HepG2 (cell line): ENCODE results near the gene PHF23. TPM values are rescaled to one million over a fixed set of nuclear protein-coding genes. Genes with fewer than 3 reads are reported as not detected.
A peak's percentile ranks its signal among the peaks of the same experiment; 100 is the strongest.

Source experiments
- ETV5 ChIP-seq: IDR thresholded peaks from 2 replicates; pipeline ENCODE4 v1.6.1; 2018; ENCODE audit warnings: missing biosample characterization, missing genetic modification reagents, inconsistent platforms, borderline replicate concordance
- HOXA3 ChIP-seq: sonication (generic); formaldehyde crosslinking; IDR thresholded peaks from 2 replicates; pipeline ENCODE4 v1.5.0; 2020; ENCODE audit warnings: missing genetic modification reagents
- KAT2B ChIP-seq: fragments of 150-350 bp; IDR thresholded peaks from 2 replicates; pipeline ENCODE4 v1.6.1; 2014; ENCODE audit warnings: low read depth, low read length, borderline replicate concordance
- MYC ChIP-seq: sonication (generic); formaldehyde crosslinking; IDR thresholded peaks from 2 replicates; pipeline ENCODE4 v1.9.0; 2021; ENCODE audit warnings: missing genetic modification reagents, borderline replicate concordance
- POLR2AphosphoS5 ChIP-seq: IDR thresholded peaks from 2 replicates; pipeline ENCODE4 v1.6.1; 2012; ENCODE audit warnings: low read depth, low read length
- SIN3A ChIP-seq: IDR thresholded peaks from 2 replicates; pipeline ENCODE4 v1.6.1; 2011; ENCODE audit warnings: low read depth, mild to moderate bottlenecking, control low read depth, low read length, borderline replicate concordance
- SOX13 ChIP-seq, 3 experiments: fragments of 450-650 bp in 1 of 3; sonication (generic) in 1 of 3; formaldehyde crosslinking in 1 of 3; IDR thresholded peaks in 2 of 3; conservative IDR thresholded peaks in 1 of 3; 2 replicates each; pipeline versions ENCODE4 v1.5.0 to v1.6.1; 2016 to 2020; ENCODE audit warnings: antibody characterized with exemption in 1 of 3, mild to moderate bottlenecking in 1 of 3, missing compliant biosample characterization in 1 of 3, missing genetic modification reagents in 1 of 3, moderate library complexity in 1 of 3
- SOX6 ChIP-seq, 2 experiments: fragments of 450-650 bp in 1 of 2; sonication (generic) in 1 of 2; formaldehyde crosslinking in 1 of 2; IDR thresholded peaks; 2 replicates each; pipeline versions ENCODE4 v1.4.0 to v1.6.1; 2017 to 2020; ENCODE audit warnings: antibody characterized with exemption in 1 of 2, mild to moderate bottlenecking in 1 of 2, missing genetic modification reagents in 1 of 2
- SP4 ChIP-seq: sonication (generic); formaldehyde crosslinking; IDR thresholded peaks from 2 replicates; pipeline ENCODE4 v1.8.1; 2023; ENCODE audit warnings: mild to moderate bottlenecking, missing genetic modification reagents
- ZBTB1 ChIP-seq: sonication (generic); formaldehyde crosslinking; IDR thresholded peaks from 2 replicates; pipeline ENCODE4 v1.4.0; 2020; ENCODE audit warnings: missing genetic modification reagents, borderline replicate concordance
- ZNF230 ChIP-seq: sonication (generic); formaldehyde crosslinking; IDR thresholded peaks from 2 replicates; pipeline ENCODE4 v1.4.0; 2020; ENCODE audit warnings: mild to moderate bottlenecking, missing genetic modification reagents
- ZNF546 ChIP-seq: sonication (generic); formaldehyde crosslinking; conservative IDR thresholded peaks from 2 replicates; pipeline ENCODE4 v1.8.1; 2023; ENCODE audit warnings: mild to moderate bottlenecking, missing genetic modification reagents
- polyA plus RNA-seq, 8 experiments: library from polyadenylated mRNA; depleted of rRNA in 3 of 8; stranded (reverse) in 7 of 8; unstranded in 1 of 8; fragments of >200 nt; fragmentation: Illumina TruSeq in 4 of 8; extraction: Trizol in 4 of 8; gene quantifications; 2 replicates each; pipeline versions ENCODE4 v1.2.1 to v1.2.3, GENCODE V29; 2011 to 2016; ENCODE audit warnings: low read depth in 4 of 8, missing spikeins in 1 of 8, mixed read lengths in 1 of 8; ENCODE audit not compliant: insufficient read depth in 1 of 8
- total RNA-seq, 5 experiments: library from RNA; depleted of rRNA; stranded (reverse); fragments of >200 nt; fragmentation: Illumina TruSeq; extraction: Trizol; gene quantifications; 2 replicates each; pipeline ENCODE4 v1.2.3, GENCODE V29; 2016; ENCODE audit warnings: low read depth in 1 of 5
- TF ChIP-seq, protein P1 (sequence below): sonication (generic); formaldehyde crosslinking; conservative IDR thresholded peaks from 2 replicates; pipeline ENCODE4 v1.5.0; 2020; ENCODE audit warnings: missing genetic modification reagents
- TF ChIP-seq, protein P2 (sequence below): sonication (generic); IDR thresholded peaks from 2 replicates; pipeline ENCODE4 v1.6.1; 2016; ENCODE audit warnings: low read depth, borderline replicate concordance
- TF ChIP-seq, protein P3 (sequence below): sonication (generic); formaldehyde crosslinking; conservative IDR thresholded peaks from 2 replicates; pipeline ENCODE4 v1.4.0; 2020; ENCODE audit warnings: missing genetic modification reagents
- TF ChIP-seq, protein P4 (sequence below): fragments of 450-650 bp; IDR thresholded peaks from 2 replicates; pipeline ENCODE4 v1.6.1; 2017; ENCODE audit warnings: mild to moderate bottlenecking
- TF ChIP-seq, protein P5 (sequence below): sonication (generic); formaldehyde crosslinking; IDR thresholded peaks from 2 replicates; pipeline ENCODE4 v1.4.0; 2020; ENCODE audit warnings: mild to moderate bottlenecking, missing genetic modification reagents
- TF ChIP-seq, protein P6 (sequence below): sonication (generic); formaldehyde crosslinking; IDR thresholded peaks from 2 replicates; pipeline ENCODE4 v1.4.0; 2020; ENCODE audit warnings: missing genetic modification reagents

The PHF23 gene
- total and polyA plus RNA-seq, 2 of the 13 experiments (the other 11 are each of a cell fraction or from before 2014, with no cell fraction given) = 27.6 to 33.2 TPM

DNA sequence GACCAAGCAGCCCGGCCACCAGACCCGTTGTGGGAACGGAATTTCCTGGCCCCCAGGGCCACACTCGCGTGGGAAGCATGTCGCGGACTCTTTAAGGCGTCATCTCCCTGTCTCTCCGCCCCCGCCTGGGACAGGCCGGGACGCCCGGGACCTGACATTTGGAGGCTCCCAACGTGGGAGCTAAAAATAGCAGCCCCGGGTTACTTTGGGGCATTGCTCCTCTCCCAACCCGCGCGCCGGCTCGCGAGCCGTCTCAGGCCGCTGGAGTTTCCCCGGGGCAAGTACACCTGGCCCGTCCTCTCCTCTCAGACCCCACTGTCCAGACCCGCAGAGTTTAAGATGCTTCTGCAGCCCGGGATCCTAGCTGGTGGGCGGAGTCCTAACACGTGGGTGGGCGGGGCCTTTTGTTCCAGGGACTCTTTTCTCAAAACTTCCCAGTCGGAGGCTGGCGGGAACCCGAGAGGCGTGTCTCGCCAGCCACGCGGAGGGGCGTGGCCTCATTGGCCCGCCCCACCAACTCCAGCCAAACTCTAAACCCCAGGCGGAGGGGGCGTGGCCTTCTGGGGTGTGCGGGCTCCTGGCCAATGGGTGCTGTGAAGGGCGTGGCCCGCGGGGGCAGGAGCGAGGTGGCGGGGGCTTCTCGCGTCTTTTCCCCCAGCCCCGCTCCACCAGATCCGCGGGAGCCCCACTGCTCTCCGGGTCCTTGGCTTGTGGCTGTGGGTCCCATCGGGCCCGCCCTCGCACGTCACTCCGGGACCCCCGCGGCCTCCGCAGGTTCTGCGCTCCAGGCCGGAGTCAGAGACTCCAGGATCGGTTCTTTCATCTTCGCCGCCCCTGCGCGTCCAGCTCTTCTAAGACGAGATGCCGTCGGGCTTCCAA is 42.1 kb upstream of the PHF23 start, which contains the start of gene SLC2A4 (continued):
- TF ChIP-seq, protein P1, sequence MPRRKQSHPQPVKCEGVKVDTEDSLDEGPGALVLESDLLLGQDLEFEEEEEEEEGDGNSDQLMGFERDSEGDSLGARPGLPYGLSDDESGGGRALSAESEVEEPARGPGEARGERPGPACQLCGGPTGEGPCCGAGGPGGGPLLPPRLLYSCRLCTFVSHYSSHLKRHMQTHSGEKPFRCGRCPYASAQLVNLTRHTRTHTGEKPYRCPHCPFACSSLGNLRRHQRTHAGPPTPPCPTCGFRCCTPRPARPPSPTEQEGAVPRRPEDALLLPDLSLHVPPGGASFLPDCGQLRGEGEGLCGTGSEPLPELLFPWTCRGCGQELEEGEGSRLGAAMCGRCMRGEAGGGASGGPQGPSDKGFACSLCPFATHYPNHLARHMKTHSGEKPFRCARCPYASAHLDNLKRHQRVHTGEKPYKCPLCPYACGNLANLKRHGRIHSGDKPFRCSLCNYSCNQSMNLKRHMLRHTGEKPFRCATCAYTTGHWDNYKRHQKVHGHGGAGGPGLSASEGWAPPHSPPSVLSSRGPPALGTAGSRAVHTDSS = no peak
- TF ChIP-seq, protein P2, sequence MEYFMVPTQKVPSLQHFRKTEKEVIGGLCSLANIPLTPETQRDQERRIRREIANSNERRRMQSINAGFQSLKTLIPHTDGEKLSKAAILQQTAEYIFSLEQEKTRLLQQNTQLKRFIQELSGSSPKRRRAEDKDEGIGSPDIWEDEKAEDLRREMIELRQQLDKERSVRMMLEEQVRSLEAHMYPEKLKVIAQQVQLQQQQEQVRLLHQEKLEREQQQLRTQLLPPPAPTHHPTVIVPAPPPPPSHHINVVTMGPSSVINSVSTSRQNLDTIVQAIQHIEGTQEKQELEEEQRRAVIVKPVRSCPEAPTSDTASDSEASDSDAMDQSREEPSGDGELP = 0 out of 2 replicates have a peak, but pooled peaks have one; percentile 8
- no peak for TF ChIP-seq ETV5 (CRISPR knock-in tag)
- TF ChIP-seq HOXA3 = no peak
- TF ChIP-seq, protein P3, sequence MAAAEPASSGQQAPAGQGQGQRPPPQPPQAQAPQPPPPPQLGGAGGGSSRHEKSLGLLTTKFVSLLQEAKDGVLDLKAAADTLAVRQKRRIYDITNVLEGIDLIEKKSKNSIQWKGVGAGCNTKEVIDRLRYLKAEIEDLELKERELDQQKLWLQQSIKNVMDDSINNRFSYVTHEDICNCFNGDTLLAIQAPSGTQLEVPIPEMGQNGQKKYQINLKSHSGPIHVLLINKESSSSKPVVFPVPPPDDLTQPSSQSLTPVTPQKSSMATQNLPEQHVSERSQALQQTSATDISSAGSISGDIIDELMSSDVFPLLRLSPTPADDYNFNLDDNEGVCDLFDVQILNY (CRISPR knock-in tag) = peak; percentile 48; the same call in 1 of the 2 replicates
- TF ChIP-seq, protein P4, sequence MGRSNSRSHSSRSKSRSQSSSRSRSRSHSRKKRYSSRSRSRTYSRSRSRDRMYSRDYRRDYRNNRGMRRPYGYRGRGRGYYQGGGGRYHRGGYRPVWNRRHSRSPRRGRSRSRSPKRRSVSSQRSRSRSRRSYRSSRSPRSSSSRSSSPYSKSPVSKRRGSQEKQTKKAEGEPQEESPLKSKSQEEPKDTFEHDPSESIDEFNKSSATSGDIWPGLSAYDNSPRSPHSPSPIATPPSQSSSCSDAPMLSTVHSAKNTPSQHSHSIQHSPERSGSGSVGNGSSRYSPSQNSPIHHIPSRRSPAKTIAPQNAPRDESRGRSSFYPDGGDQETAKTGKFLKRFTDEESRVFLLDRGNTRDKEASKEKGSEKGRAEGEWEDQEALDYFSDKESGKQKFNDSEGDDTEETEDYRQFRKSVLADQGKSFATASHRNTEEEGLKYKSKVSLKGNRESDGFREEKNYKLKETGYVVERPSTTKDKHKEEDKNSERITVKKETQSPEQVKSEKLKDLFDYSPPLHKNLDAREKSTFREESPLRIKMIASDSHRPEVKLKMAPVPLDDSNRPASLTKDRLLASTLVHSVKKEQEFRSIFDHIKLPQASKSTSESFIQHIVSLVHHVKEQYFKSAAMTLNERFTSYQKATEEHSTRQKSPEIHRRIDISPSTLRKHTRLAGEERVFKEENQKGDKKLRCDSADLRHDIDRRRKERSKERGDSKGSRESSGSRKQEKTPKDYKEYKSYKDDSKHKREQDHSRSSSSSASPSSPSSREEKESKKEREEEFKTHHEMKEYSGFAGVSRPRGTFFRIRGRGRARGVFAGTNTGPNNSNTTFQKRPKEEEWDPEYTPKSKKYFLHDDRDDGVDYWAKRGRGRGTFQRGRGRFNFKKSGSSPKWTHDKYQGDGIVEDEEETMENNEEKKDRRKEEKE = no peak
- TF ChIP-seq ZNF230 (CRISPR knock-in tag) = no peak
- TF ChIP-seq ZNF546 (CRISPR knock-in tag) = no peak; the same call in 1 of the 2 replicates
- TF ChIP-seq SP4 = peak; percentile 95
- TF ChIP-seq SOX13 (IDR thresholded peaks at IDR 0.05) = 0 out of 2 replicates have a peak, but pooled peaks have one; percentile 7
- no peak for TF ChIP-seq SOX13 (CRISPR knock-in tag; conservative IDR thresholded peaks at IDR 0.05 in 1 of 2, IDR thresholded peaks at IDR 0.05 in 1 of 2)
- TF ChIP-seq, protein P5, sequence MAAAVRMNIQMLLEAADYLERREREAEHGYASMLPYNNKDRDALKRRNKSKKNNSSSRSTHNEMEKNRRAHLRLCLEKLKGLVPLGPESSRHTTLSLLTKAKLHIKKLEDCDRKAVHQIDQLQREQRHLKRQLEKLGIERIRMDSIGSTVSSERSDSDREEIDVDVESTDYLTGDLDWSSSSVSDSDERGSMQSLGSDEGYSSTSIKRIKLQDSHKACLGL (CRISPR knock-in tag) = peak; percentile 74; the same call in 1 of the 2 replicates
- TF ChIP-seq SOX6 (IDR thresholded peaks at IDR 0.05) = no peak
- TF ChIP-seq SOX6 (CRISPR knock-in tag; IDR thresholded peaks at IDR 0.05) = peak; percentile 3; the same call in 1 of the 2 replicates
- peak; percentile 84; the same call in 1 of the 2 replicates for TF ChIP-seq MYC (CRISPR knock-in tag)
- TF ChIP-seq ZBTB1 (CRISPR knock-in tag) = no peak
- TF ChIP-seq KAT2B = no peak
- TF ChIP-seq SIN3A = peak; percentile 80; the same call in 1 of the 2 replicates
- TF ChIP-seq POLR2AphosphoS5 = peak; percentile 41; the same call in 1 of the 2 replicates
- TF ChIP-seq, protein P6, sequence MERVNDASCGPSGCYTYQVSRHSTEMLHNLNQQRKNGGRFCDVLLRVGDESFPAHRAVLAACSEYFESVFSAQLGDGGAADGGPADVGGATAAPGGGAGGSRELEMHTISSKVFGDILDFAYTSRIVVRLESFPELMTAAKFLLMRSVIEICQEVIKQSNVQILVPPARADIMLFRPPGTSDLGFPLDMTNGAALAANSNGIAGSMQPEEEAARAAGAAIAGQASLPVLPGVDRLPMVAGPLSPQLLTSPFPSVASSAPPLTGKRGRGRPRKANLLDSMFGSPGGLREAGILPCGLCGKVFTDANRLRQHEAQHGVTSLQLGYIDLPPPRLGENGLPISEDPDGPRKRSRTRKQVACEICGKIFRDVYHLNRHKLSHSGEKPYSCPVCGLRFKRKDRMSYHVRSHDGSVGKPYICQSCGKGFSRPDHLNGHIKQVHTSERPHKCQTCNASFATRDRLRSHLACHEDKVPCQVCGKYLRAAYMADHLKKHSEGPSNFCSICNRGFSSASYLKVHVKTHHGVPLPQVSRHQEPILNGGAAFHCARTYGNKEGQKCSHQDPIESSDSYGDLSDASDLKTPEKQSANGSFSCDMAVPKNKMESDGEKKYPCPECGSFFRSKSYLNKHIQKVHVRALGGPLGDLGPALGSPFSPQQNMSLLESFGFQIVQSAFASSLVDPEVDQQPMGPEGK (CRISPR knock-in tag) = peak; percentile 76
